GM19043 (cell line): ENCODE data around the gene CITED1.
"Not testable (repeated sequence)": the region's sequence is repeated elsewhere in the genome, so short reads cannot be mapped to it uniquely, and the experiment has no call there.

Experiments used
- ATAC-seq: cut with Tn5 transposase; IDR thresholded peaks from one replicate; pipeline ENCODE4 v1.9.1; 2021; ENCODE audit warnings: low read depth; ENCODE audit not compliant: unreplicated experiment

CITED1 gene

DNA sequence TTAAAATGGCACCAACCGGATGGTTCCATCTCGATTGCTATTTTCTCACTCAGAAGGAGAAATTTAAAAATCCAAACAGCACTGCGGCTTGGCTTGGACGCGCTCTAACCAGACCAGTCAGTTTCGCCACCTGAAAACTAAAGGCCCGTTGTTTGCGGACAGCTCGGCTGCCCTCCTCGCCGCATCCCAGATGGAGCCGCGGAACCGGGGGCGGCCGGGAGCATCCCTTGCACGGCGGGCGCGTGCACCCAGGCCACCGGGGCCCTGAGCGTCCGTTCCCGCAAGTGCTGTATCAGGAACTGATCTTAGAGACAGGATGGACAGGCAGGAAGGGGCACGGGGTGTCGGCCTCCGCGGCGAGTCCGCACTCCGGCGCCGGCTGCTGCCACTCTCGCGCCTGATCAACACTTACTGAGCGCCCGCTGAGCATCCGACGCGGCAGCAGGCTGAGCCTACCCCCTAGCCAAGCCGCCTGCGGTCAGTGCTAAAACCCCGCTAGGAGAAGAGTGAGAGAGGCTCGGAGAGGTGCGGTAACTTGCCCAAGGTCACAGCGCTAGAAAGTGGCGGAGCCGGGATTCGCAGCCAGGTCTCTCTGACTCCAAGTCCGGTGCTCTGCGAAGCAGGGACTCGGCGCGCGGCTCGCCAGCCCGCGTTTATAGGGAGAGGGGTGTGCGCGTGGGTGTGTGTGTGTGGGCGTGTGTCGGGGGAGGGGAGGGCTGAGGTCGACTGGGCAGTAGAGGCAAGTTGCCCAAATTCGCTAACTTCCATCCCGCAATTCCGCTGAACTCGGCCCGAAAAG, at the start of gene CITED1:
Gene CITED1 (minus strand): TSS at position 629 of the 799 bp plus-strand sequence. CDS start 3,045 bp downstream, outside the sequence.
- ATAC-seq = no peak

DNA sequence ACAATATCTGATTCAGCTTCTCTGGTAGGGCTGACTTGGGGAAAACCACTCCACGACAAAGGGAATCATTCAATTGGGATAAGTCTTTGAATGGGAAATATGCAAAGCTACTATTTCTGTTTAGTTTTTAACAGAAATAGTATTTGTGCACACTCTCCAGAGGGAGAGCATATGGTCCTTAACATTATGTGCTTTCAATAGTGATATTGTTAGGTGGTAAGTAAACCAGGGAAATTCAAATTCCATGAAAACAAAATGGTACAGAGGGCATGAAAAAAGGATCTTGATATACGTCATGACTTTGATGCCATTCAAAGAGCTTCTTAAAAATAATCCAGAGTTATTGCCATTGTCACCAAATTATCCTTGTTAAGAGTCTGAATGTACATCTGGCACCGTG, 47.1 kb upstream of the CITED1 start:
- ATAC-seq = no peak

- ATAC-seq = no peak
These were observed 46.1 kb upstream of the CITED1 start for GRCh38 chrX:72351606-72352334.

- peak; percentile 94 for ATAC-seq
These were observed 43.5 kb upstream of the CITED1 start for GRCh38 chrX:72349190-72349589.

- ATAC-seq = no peak
These were observed 42.7 kb upstream of the CITED1 start for GRCh38 chrX:72348247-72348979.

DNA sequence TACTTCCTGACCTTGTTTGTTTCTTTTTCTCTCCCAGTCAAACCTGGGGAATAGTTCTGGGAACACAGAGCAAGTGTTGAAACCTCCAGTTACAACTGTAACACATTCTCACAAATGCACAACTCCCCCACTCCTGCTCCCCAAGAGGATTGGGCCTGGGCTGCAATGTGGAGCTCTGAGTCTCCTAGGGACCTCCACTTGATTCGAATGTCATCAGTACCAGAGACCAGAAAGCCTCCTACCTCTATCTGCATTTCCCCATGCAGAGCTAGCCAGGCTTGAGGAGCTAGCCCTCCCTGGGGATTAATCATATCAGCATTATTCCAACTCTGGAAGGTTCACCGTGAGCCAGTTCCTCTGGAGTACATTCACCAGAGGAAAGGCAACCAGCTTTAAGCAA, 41.7 kb upstream of the CITED1 start:
- ATAC-seq = no peak

DNA sequence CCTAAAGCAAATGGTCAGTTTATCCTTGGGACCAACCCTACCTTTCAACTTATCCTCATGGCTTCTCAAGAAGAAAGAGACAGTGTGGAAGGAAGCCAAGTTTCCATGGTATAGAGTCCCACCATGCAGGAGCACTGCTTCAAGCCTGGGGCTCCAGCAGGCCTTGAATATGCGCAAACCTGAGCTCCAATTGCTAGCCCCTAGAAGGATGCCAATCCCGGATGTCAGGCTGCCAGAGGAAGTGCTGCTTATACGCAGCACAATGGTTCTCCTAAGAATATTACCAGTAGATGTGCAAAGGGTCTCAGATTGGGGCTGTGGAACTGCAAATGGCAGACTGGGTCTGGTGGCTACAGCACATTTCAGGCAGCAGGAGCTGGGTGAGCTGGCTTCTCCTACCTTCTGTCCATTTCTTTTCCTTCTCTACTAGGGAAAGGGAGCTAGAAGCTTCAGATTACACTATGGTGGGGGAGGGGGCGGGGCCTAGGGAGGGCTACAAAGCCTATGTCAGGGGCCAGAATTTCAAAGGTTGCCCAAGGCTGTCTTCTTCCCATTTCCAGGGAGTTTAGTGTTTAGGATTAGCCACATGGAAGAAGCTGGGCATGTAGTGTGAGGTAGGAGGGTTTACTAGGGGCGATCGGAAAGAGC, 40.7 kb upstream of the CITED1 start:
- no peak for ATAC-seq

- no peak for ATAC-seq
These were observed 34.9 kb upstream of the CITED1 start for GRCh38 chrX:72340626-72341025.

GRCh38 chrX:72340041-72340440, 34.3 kb upstream of the CITED1 start:
- no peak for ATAC-seq

DNA sequence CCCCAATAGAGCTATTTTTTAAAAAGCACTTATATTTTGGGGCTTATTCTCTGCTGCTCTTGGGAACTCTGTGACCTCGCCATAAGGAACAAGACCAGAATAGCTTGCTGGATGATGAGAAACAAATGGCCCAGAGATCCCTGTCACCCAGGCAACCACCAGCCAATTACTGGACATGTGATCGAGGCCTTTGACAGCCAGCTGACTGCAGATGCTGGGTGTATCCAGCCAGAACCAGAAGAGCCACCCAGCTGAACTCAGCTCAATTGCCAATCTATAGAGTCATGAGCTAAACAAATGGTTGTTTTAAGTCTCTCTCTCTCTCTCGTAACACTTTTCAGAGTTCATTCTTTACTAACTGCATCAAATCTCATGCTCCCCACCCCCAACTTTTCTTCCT, 24.4 kb upstream of the CITED1 start:
- ATAC-seq = no peak

- ATAC-seq = no peak
These were observed 21.0 kb upstream of the CITED1 start for GRCh38 chrX:72326605-72327300.

GRCh38 chrX:72319651-72320050, 13.9 kb upstream of the CITED1 start:
- ATAC-seq = not testable (repeated sequence)

GRCh38 chrX:72317139-72317538, 11.4 kb upstream of the CITED1 start:
- ATAC-seq = no peak

DNA sequence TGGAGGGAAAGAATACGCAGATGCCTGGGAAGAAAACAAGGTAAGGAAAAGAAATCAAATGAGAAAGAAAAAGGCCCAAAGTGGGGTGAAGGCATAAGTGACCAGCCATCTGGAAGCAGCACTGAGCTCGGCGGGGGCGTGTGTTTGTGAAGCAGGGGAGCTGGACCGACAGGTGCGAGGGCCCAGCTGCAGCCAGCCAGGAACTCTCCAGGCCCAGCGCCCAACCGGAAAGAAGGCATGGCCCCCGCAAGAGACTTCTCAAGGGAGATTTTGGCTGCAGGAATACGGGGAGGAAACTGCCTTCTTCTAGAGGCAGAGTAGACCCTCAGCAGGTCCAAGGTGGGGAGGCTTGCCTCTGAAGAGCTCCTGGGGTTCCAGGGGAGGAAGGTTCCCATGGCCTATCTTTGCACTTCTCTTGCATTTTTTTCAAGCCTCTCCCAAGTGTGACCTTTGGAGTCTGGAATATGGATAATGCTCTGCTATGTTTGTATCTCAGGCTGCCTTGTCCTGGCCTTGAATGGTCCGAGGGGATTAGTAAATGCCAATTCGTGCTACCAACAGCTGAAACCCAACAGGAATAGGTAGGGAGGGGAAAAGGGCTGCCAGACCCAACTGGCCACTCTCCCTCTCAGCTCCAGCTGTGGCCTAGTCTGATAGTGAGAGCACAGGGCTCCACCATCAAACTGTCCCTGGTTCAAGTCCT, 10.8 kb upstream of the CITED1 start:
- no peak for ATAC-seq

DNA sequence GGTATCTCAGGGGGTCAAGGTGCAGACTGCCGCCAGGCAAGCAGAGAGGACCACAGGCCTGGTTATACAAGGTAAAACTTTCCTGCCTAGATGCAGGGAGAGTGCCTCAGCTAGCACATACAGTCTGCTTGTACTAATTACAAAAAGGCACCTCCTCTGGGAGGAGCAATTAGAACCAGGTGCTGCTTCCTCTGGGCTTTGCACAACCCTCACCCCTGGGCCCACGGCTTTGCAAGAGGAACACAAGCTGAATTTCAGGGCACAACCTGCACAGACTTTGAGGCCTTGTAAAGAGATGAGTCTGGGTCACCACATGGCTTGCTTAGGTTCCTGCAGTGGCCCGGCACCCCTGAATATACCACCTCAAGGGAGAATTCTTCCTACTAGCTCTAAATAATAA, 9.2 kb upstream of the CITED1 start:
- no peak for ATAC-seq

DNA sequence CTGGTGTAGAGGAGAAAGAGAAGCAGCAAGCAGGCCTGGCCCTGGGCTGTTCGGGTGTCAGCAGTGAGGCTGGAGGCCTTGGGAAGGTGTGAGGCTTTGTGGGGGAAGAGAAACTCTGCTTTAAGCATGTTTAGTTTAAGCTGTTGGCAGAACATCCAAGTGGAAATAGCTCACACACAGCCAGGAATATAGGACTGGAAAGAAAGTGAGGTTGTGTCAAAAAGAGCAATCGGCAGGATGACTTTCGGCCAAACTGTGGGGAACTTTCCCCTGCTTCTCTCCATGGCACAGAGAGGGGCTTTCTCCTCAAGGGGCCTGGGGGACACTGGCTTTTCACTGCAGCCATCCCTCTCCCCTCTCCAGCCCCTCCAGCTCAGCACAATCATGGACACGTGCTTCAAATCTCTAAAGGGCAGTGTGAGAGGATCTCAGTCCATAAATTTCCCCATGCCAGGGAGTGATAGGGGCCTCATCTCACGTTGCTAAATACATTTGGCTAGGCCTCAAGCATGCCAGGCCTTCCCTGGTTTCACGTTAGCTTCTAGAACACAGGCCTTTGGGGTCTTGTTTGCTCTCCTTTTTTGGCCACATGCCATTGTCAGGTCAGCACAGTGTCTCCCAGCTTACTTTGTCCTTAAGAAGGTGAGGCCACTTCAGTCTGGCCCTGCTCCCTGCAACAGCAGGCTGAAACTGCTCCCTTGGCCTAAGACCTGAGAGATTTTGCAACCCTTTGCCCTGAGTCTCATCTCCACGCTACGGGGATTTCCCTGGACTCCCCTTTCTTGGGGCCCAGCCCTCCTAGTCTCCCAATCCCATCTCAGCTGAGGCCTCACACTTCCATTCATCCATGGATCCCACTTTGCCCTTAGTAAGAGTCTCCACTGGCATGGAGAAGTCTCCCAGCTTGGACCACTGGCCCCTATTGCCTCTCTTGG, 8.3 kb upstream of the CITED1 start:
- no peak for ATAC-seq

DNA sequence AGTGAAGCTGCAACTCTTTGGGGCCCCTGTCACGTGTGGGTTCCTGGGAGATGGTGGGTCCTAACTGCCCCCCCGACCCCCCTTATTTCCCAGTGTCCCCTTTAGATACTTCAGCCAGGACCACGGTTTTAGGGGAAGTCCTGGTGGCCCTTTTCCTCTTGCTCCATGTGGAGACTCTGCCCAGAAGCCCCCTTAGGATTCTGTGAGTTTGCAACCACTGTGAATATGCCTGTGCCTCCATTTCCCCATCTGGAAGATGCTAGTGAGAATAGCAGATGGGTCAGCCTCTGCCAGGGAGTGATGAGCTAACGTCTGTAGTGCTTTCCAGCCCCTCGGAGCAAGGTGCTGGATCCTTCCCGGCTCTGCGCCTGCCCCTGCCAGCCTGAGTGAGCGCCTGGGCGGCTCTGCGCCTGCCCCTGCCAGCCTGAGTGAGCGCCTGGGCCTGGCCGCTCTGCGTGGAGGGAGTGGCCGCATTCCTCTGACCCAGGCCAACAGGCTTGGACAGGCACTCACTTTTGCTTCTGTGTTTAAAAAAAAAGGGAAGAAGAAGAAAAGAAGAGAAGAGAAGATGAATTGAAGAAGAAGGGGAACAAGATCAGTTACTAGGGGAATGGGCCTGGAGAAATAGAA, 6.7 kb upstream of the CITED1 start:
- ATAC-seq = no peak
